Astrocyte (in vitro differentiated cells and primary cell): ENCODE results near the gene SPPL2A.
"Not testable (repeated sequence)": the region's sequence is repeated elsewhere in the genome, so short reads cannot be mapped to it uniquely, and the experiment has no call there.

ENCODE experiments used
- EZH2 ChIP-seq: IDR thresholded peaks from 2 replicates; pipeline ENCODE4 v1.6.1; 2012; ENCODE audit warnings: mild to moderate bottlenecking, low read length, inconsistent platforms; ENCODE audit not compliant: insufficient read depth
- TF ChIP-seq, protein P1 (sequence below): IDR thresholded peaks from 2 replicates; pipeline ENCODE4 v1.5.1; 2011; ENCODE audit warnings: low read depth, mild to moderate bottlenecking, inconsistent platforms, low read length, moderate library complexity; ENCODE audit not compliant: insufficient read depth

- TF ChIP-seq, protein P1, sequence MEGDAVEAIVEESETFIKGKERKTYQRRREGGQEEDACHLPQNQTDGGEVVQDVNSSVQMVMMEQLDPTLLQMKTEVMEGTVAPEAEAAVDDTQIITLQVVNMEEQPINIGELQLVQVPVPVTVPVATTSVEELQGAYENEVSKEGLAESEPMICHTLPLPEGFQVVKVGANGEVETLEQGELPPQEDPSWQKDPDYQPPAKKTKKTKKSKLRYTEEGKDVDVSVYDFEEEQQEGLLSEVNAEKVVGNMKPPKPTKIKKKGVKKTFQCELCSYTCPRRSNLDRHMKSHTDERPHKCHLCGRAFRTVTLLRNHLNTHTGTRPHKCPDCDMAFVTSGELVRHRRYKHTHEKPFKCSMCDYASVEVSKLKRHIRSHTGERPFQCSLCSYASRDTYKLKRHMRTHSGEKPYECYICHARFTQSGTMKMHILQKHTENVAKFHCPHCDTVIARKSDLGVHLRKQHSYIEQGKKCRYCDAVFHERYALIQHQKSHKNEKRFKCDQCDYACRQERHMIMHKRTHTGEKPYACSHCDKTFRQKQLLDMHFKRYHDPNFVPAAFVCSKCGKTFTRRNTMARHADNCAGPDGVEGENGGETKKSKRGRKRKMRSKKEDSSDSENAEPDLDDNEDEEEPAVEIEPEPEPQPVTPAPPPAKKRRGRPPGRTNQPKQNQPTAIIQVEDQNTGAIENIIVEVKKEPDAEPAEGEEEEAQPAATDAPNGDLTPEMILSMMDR, result not testable (repeated sequence)
- not testable (repeated sequence) for TF ChIP-seq EZH2
These were observed 46.6 kb upstream of the SPPL2A start for GRCh38 chr15:50812181-50812506.
